Psoas muscle (tissue), 8 donors: ENCODE data around the gene CWC15. TPM values are rescaled to one million over a fixed set of nuclear protein-coding genes. Genes with fewer than 3 reads are reported as not detected.
"Not testable (repeated sequence)": the region's sequence is repeated elsewhere in the genome, so short reads cannot be mapped to it uniquely, and the experiment has no call there.

ENCODE experiments used
- ATAC-seq, 4 donors: fragments of 200-7000 bp; cut with Tn5 transposase; one replicate each; pipeline ENCODE4 v1.9.1; 2020; ENCODE audit warnings: moderate library complexity in 3 of 4, mild to moderate bottlenecking in 2 of 4
- DNase-seq, 2 donors: peaks; one replicate each; pipeline ENCODE4 v3.0.0-alpha.2; 2020
- H3K27ac ChIP-seq: fragments of 200-600 bp; one replicate; pipeline ENCODE4 v1.8.0; 2022
- H3K27me3 ChIP-seq, 3 donors: fragments of 200-600 bp in 1 of 3; one replicate each; pipeline versions ENCODE4 v1.6.1 to v1.8.0; 2013 to 2022; ENCODE audit warnings: low read length in 2 of 3, mild to moderate bottlenecking in 2 of 3, moderate library complexity in 1 of 3; ENCODE audit not compliant: insufficient read depth in 3 of 3
- H3K36me3 ChIP-seq, 2 donors: fragments of 200-600 bp in 1 of 2; one replicate each; pipeline versions ENCODE4 v1.6.1 to v1.8.0; 2013 to 2022; ENCODE audit warnings: low read depth in 1 of 2, mild to moderate bottlenecking in 1 of 2, moderate library complexity in 1 of 2; ENCODE audit not compliant: insufficient read depth in 1 of 2
- H3K4me1 ChIP-seq: fragments of 200-600 bp; one replicate; pipeline ENCODE4 v1.8.0; 2022
- H3K4me3 ChIP-seq: fragments of 200-600 bp; one replicate; pipeline ENCODE4 v1.8.0; 2022; ENCODE audit warnings: mild to moderate bottlenecking
- H3K9me3 ChIP-seq: fragments of 200-600 bp; one replicate; pipeline ENCODE4 v1.8.0; 2022
- WGBS, 3 donors: extraction: QIAGEN DNeasy Blood & Tissue Kit; methylation state at CpG; one replicate each; pipeline versions ENCODE4 v1.1.6 to v1.1.7; 2013; 5-methylcytosine and 5-hydroxymethylcytosine counted together
- intact Hi-C, 2 donors: fragments of 100-400 bp; cut with DNase I; formaldehyde crosslinking; loops; one replicate each; pipeline versions ENCODE4 v1.11.0 to v1.14.2; 2022
- polyA plus RNA-seq, 3 donors: library from polyadenylated mRNA; stranded (reverse); fragments of 200-250 nt; gene quantifications; one replicate each; pipeline ENCODE4 v1.2.3, GENCODE V29; 2013
- total RNA-seq, 4 donors: library from RNA; stranded (reverse); fragmentation: NEBNext Ultra II Directional in 2 of 4; extraction: Animal tissue kit (Norgen Biotek cat#: 25700) in 2 of 4; gene quantifications; one replicate each; pipeline versions ENCODE4 v1.2.1 to v1.2.4, GENCODE V29; 2021 to 2023
- TF ChIP-seq, protein P1 (sequence below): fragments of 200-600 bp; IDR thresholded peaks from one replicate; pipeline ENCODE4 v1.8.0; 2022; ENCODE audit warnings: antibody characterized with exemption
- donor health status: healthy with polysubstance abuse.
- donor health status: DM: no; HTN: no; CAD: no; lungs with moderate emphysema.
- donor health status: Bipolar disorder and iron deficiency.
- donor health status: healthy.
- donor health status: DM: yes; HTN: yes; CAD: no.
- donor health status: DM: no; HTN: no; CAD: no.
- donor health status: DM: no; HTN: no; CAD: no.
- donor health status: DM: yes; HTN: yes; CAD: no.

Gene CWC15
- total and polyA plus RNA-seq, 7 donors = 71.4 to 91.6 (median 82.4) TPM

DNA sequence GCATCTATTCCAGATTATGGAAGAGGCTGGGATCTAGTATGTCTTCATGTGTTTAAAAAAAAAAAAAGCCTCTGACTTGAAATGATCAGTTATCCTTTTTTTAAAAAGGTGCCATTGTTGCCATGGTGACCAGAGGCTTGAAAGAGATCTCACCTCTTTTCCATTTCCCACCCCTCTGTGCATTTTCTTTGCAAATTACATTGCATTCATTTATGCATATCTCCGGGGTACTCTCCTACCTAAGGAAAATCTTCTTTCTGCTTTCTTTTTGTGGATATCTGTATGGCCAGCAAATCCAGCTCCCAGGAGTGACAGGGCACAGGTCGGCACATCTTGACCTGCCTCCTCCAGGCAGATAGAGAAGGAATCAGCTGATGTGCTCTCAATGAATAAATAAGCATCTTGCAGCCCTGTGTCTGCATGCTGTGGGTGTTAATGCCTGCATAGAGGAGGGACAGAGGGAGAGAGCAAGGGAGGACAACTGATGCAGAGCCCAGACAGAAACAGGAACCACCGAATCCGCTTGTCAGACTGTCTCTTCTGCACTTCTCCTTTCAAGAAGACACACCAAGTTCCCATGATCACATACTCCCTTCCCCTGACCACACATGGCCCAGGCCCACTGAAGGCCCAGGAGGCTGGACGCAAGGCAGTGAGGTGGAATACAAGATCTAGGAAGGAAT, 50.9 kb downstream of the CWC15 start:
- DNase-seq = no peak
- Histone ChIP-seq H3K27ac (no peak overlapping the region), H3K4me3 (no peak overlapping the region), H3K36me3 (no peaks in the 10 kb centered on the region), H3K9me3 (no peaks in the 10 kb centered on the region), H3K27me3 (no peaks in the 10 kb centered on the region), H3K4me1 (peaks cover 13% of the 10 kb centered on the region)
- TF ChIP-seq, protein P1, sequence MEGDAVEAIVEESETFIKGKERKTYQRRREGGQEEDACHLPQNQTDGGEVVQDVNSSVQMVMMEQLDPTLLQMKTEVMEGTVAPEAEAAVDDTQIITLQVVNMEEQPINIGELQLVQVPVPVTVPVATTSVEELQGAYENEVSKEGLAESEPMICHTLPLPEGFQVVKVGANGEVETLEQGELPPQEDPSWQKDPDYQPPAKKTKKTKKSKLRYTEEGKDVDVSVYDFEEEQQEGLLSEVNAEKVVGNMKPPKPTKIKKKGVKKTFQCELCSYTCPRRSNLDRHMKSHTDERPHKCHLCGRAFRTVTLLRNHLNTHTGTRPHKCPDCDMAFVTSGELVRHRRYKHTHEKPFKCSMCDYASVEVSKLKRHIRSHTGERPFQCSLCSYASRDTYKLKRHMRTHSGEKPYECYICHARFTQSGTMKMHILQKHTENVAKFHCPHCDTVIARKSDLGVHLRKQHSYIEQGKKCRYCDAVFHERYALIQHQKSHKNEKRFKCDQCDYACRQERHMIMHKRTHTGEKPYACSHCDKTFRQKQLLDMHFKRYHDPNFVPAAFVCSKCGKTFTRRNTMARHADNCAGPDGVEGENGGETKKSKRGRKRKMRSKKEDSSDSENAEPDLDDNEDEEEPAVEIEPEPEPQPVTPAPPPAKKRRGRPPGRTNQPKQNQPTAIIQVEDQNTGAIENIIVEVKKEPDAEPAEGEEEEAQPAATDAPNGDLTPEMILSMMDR = no peak
- intact Hi-C loops = no loop called here
- 87 to 92% (median 87%) methylated on average over 5 of the region's 5 CpGs for WGBS, 3 donors
- no peak for ATAC-seq

DNA sequence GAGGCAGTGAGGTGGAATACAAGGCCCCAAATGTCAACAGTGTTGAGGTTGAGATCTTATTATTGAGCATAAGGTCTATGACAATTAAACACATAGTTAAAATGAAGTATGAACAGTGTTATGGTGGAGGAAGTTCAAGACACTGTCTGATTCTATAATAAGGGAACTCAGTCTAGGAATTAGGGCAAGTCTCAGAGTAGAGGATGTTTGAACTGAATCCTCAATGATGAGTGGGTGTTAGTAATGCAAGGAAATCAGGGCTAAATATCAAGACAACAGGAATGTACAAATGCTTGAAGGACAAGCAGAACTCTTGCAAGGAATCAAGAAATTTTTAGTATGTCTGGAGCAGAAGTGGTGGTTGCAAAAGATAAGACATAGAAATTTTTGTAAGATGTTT, 53.0 kb downstream of the CWC15 start:
- Histone ChIP-seq H3K4me3 (no peak overlapping the region), H3K36me3 (no peaks in the 10 kb centered on the region), H3K9me3 (no peaks in the 10 kb centered on the region), H3K27me3 (no peaks in the 10 kb centered on the region), H3K27ac (no peak overlapping the region), H3K4me1 (no peaks in the 10 kb centered on the region)
- ATAC-seq (no peak), DNase-seq (no peak)
- TF ChIP-seq, protein P1 = no peak
- intact Hi-C loops = no loop called here

DNA sequence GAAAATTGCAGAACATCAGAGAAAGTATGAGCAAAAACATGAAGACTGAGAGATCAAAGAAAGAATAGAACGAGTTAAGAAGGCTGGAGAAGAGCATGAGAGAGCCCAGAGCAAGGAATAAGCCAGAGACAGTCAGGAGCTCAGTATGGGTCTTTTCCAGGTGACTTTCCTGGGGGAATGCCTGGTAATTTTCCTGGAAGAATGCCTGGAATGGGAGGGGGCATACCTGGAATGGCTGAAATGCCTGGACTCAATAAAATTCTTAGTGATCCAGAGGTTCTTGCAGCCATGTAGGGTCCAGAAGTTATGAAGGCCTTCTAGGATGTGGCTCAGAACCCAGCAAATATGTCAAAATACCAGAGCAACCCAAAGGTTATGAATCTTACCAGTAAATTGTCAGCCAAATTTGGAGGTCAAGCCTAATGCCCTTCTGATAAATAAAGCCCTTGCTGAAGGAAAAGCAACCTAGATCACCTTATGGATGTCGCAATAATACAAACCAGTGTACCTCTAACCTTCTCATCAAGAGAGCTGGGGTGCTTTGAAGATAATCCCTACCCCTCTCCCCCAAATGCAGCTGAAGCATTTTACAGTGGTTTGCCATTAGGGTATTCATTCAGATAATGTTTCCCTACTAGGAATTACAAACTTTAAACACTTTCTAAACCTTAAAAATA, 59.5 kb downstream of the CWC15 start:
- ATAC-seq, H3K36me3 ChIP-seq, H3K9me3 ChIP-seq, H3K4me3 ChIP-seq, H3K4me1 ChIP-seq, H3K27me3 ChIP-seq, intact Hi-C loops, DNase-seq, H3K27ac ChIP-seq: not testable (repeated sequence)
- WGBS, 3 donors = 92 to 98% (median 92%) methylated on average over 2 of the region's 2 CpGs

DNA sequence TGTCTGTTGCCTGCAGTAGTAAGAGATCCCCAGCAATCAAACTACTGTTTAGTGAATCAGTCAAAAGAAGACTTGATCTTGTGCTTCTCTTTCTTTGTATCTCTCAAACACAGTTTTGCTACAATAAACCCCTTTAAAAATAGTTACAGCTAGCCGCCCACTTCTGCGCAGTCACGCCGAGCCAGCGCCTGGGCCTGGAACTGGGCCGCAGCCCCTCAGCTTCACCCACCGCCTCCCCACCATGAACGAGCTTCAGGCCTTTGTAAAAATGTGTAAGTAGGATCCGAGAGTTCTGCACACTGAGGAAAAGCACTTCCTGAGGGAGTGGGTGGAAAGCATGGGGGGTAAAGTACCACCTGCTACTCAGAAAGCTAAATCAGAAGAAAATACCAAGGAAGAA, 60.5 kb downstream of the CWC15 start:
- no peaks in the 10 kb centered on the region for H3K27me3 ChIP-seq
- no peak for DNase-seq
- no peaks in the 10 kb centered on the region for H3K4me1 ChIP-seq
- TF ChIP-seq, protein P1 = no peak
- 93 to 96% (median 95%) methylated on average over 9 of the region's 9 CpGs for WGBS, 3 donors
- no peak for ATAC-seq
- no peaks in the 10 kb centered on the region for H3K36me3 ChIP-seq
- H3K4me3 ChIP-seq = no peak overlapping the region
- intact Hi-C loops = no loop called here
- no peak overlapping the region for H3K27ac ChIP-seq
- no peaks in the 10 kb centered on the region for H3K9me3 ChIP-seq

Other genes starting within 250 kb of the CWC15 start
- gene AMOTL1, start 205.2 kb downstream of the CWC15 start, total RNA-seq = 100 to 1,000 TPM; 225 to 355 (median 292) TPM
- gene AMOTL1, start 205.2 kb downstream of the CWC15 start, polyA plus RNA-seq = 100 to 1,000 TPM in 1 of 3 donors, 10 to 100 TPM in 2; 46.5 to 162 (median 91.8) TPM
- under 1 TPM; 0.30 to 0.82 (median 0.53) TPM for gene KDM4D, start 153 bp upstream of the CWC15 start, total RNA-seq
- under 1 TPM; 0.15 to 0.91 (median 0.63) TPM for gene KDM4D, start 153 bp upstream of the CWC15 start, polyA plus RNA-seq
- gene KDM4E, start 51.7 kb upstream of the CWC15 start, total RNA-seq = not detected
- gene KDM4E, start 51.7 kb upstream of the CWC15 start, polyA plus RNA-seq = not detected
- gene KDM4F, start 75.9 kb upstream of the CWC15 start, total RNA-seq = not detected
- not detected for gene KDM4F, start 75.9 kb upstream of the CWC15 start, polyA plus RNA-seq
- gene SRSF8, start 93.4 kb upstream of the CWC15 start, total RNA-seq = 10 to 100 TPM; 26.6 to 35.3 (median 29.7) TPM
- 10 to 100 TPM; 17.7 to 24.8 (median 21.7) TPM for gene SRSF8, start 93.4 kb upstream of the CWC15 start, polyA plus RNA-seq
- gene ENDOD1, start 116.3 kb upstream of the CWC15 start, total RNA-seq = 10 to 100 TPM; 29.0 to 55.3 (median 41.3) TPM
- gene ENDOD1, start 116.3 kb upstream of the CWC15 start, polyA plus RNA-seq = 10 to 100 TPM in 2 of 3 donors, 1 to 10 TPM in 1; 9.8 to 22.5 (median 20.1) TPM